OCI-LY1 (cell line): ENCODE measurements around the gene TMEM126A.
A peak's percentile ranks its signal among the peaks of the same experiment; 100 is the strongest.

Experiments used
- H2AFZ ChIP-seq: fragments of 200-600 bp; sonication (generic), shearing (Covaris generic); 2 replicates; pipeline ENCODE4 v1.6.0; 2014; ENCODE audit warnings: antibody characterized with exemption, mild to moderate bottlenecking, low read length
- H3F3A ChIP-seq: fragments of 200-600 bp; sonication (generic), shearing (Covaris generic); 2 replicates; pipeline ENCODE4 v1.6.0; 2014; ENCODE audit warnings: mild to moderate bottlenecking, antibody characterized with exemption, low read length, moderate library complexity; ENCODE audit not compliant: insufficient read depth
- H3K27ac ChIP-seq: fragments of 200-600 bp; sonication (generic); 2 replicates; pipeline ENCODE4 v1.5.1; 2014; ENCODE audit warnings: low read length, mixed run types, mild to moderate bottlenecking, low read depth; ENCODE audit not compliant: poor library complexity, severe bottlenecking
- H3K27me3 ChIP-seq: fragments of 200-600 bp; sonication (generic); 2 replicates; pipeline ENCODE4 v1.6.0; 2014; ENCODE audit warnings: antibody characterized with exemption, mild to moderate bottlenecking, low read length, moderate library complexity; ENCODE audit not compliant: insufficient read depth
- H3K36me3 ChIP-seq: fragments of 200-600 bp; sonication (generic); 2 replicates; pipeline ENCODE4 v1.6.1; 2014; ENCODE audit warnings: mild to moderate bottlenecking, antibody characterized with exemption, low read length, moderate library complexity, mixed read lengths; ENCODE audit not compliant: insufficient read depth
- H3K4me1 ChIP-seq: fragments of 200-600 bp; sonication (generic); 2 replicates; pipeline ENCODE4 v1.5.1; 2014; ENCODE audit warnings: mild to moderate bottlenecking, low read length, moderate library complexity; ENCODE audit not compliant: insufficient read depth, severe bottlenecking
- H3K4me2 ChIP-seq: fragments of 200-600 bp; sonication (generic), shearing (Covaris generic); 2 replicates; pipeline ENCODE4 v1.6.1; 2014; ENCODE audit warnings: low read length
- H3K4me3 ChIP-seq: fragments of 200-600 bp; sonication (generic); 2 replicates; pipeline ENCODE4 v1.5.1; 2014; ENCODE audit warnings: low read length, low read depth, mild to moderate bottlenecking, mixed read lengths; ENCODE audit not compliant: poor library complexity, severe bottlenecking
- H3K79me2 ChIP-seq: fragments of 200-600 bp; shearing (Covaris generic); 2 replicates; pipeline ENCODE4 v1.6.1; 2016; ENCODE audit warnings: mixed run types, low read length, mixed read lengths; ENCODE audit not compliant: insufficient read depth
- H3K9ac ChIP-seq: fragments of 200-600 bp; sonication (generic), shearing (Covaris generic); 2 replicates; pipeline ENCODE4 v1.6.1; 2014; ENCODE audit warnings: mild to moderate bottlenecking, low read length, mixed read lengths
- H3K9me2 ChIP-seq: fragments of 200-600 bp; sonication (generic), shearing (Covaris generic); 2 replicates; pipeline ENCODE4 v1.6.1; 2014; ENCODE audit warnings: low read depth, mild to moderate bottlenecking, low read length, mixed read lengths
- H3K9me3 ChIP-seq: fragments of 200-600 bp; shearing (Covaris generic); 2 replicates; pipeline ENCODE4 v1.6.1; 2014; ENCODE audit warnings: low read length, mixed read lengths
- H4K20me1 ChIP-seq: fragments of 200-600 bp; sonication (generic), shearing (Covaris generic); 2 replicates; pipeline ENCODE4 v1.6.0; 2016; ENCODE audit warnings: mild to moderate bottlenecking, low read length; ENCODE audit not compliant: insufficient read depth
- CTCF ChIP-seq: fragments of 200-600 bp; sonication (generic), shearing (Covaris generic); IDR thresholded peaks from 2 replicates; pipeline ENCODE4 v1.5.1; 2017; ENCODE audit warnings: mild to moderate bottlenecking, antibody characterized with exemption, low read length, moderate library complexity, mixed read lengths
- EZH2 ChIP-seq: fragments of 200-600 bp; sonication (generic), shearing (Covaris generic); IDR thresholded peaks from 2 replicates; pipeline ENCODE4 v1.8.0; 2017; ENCODE audit warnings: borderline replicate concordance, mixed run types, mild to moderate bottlenecking, antibody characterized with exemption, low read length, moderate library complexity, mixed read lengths

The TMEM126A gene

GRCh38 chr11:85627332-85627997 lies 20.3 kb upstream of the TMEM126A start, which contains the start of gene DLG2:
DLG2 (minus strand) TSS chr11:85627344.
- no peaks in the 10 kb centered on the region for H3F3A ChIP-seq
- no peaks in the 10 kb centered on the region for H3K9me3 ChIP-seq
- H4K20me1 ChIP-seq, result no peaks in the 10 kb centered on the region
- peak within 1 kb of the TSS; percentile 93 for H3K4me3 ChIP-seq
- H2AFZ ChIP-seq, result peak within 1 kb of the TSS; percentile 23
- no peaks in the 10 kb centered on the region for H3K27me3 ChIP-seq
- H3K79me2 ChIP-seq, result peaks cover 35% of the 10 kb centered on the region
- H3K27ac ChIP-seq, result no peak within 1 kb of the TSS
- H3K9me2 ChIP-seq, result no peaks in the 10 kb centered on the region
- TF ChIP-seq EZH2 (no peak), CTCF (no peak)
- peaks cover 20% of the 10 kb centered on the region for H3K36me3 ChIP-seq
- peaks cover 24% of the 10 kb centered on the region for H3K4me1 ChIP-seq
- peak within 1 kb of the TSS; percentile 76 for H3K4me2 ChIP-seq
- peak within 1 kb of the TSS; percentile 64 for H3K9ac ChIP-seq

GRCh38 chr11:85627998-85628770 lies 19.6 kb upstream of the TMEM126A start, which contains the start of gene TMEM126B:
TMEM126B (plus strand) TSS chr11:85628593; CDS start chr11:85628608, 15 bp downstream.
- Histone ChIP-seq H3K36me3 (peaks cover 20% of the 10 kb centered on the region), H3K9me2 (no peaks in the 10 kb centered on the region), H3K4me2 (peak within 1 kb of the TSS; percentile 84), H3K27ac (peak within 1 kb of the TSS; percentile 6), H3K27me3 (no peaks in the 10 kb centered on the region), H4K20me1 (no peaks in the 10 kb centered on the region), H3K4me3 (peak within 1 kb of the TSS; percentile 93), H3K9me3 (no peaks in the 10 kb centered on the region), H3K9ac (peak within 1 kb of the TSS; percentile 83), H3K4me1 (peaks cover 24% of the 10 kb centered on the region), H3F3A (no peaks in the 10 kb centered on the region), H2AFZ (peak within 1 kb of the TSS; percentile 56), H3K79me2 (peaks cover 35% of the 10 kb centered on the region)
- TF ChIP-seq CTCF, result no peak
- no peak for TF ChIP-seq EZH2

GRCh38 chr11:85628771-85629341 lies 18.9 kb upstream of the TMEM126A start:
- Histone ChIP-seq H4K20me1 (no peaks in the 10 kb centered on the region), H3K4me3 (peak overlapping the region; percentile 93), H3K9ac (peak overlapping the region; percentile 83), H3K27ac (peak overlapping the region; percentile 6), H3K9me2 (no peaks in the 10 kb centered on the region), H3K4me2 (peak overlapping the region; percentile 84), H3K4me1 (peaks cover 24% of the 10 kb centered on the region), H3K79me2 (peaks cover 35% of the 10 kb centered on the region), H2AFZ (peak overlapping the region; percentile 56; the same call in 1 of the 2 replicates), H3K9me3 (no peaks in the 10 kb centered on the region), H3K27me3 (no peaks in the 10 kb centered on the region), H3F3A (no peaks in the 10 kb centered on the region), H3K36me3 (peaks cover 26% of the 10 kb centered on the region)
- no peak for TF ChIP-seq CTCF
- TF ChIP-seq EZH2, result no peak
